Esophagus muscularis mucosa (tissue), 4 donors: ENCODE measurements around the gene RPL27A. TPM values are rescaled to one million over a fixed set of nuclear protein-coding genes. Genes with fewer than 3 reads are reported as not detected.

Experiments used
- DNase-seq: peaks from one replicate; pipeline ENCODE4 v3.0.0-alpha.2; 2017; ENCODE audit errors: extremely low spot score
- H3K27ac ChIP-seq, 4 donors: fragments of 200-600 bp; sonication (generic); replicated peaks in 1 of 4; 1 replicate in 3 of 4; 2 replicates in 1 of 4; pipeline ENCODE4 v1.5.1; 2016 to 2019; ENCODE audit warnings: mild to moderate bottlenecking in 1 of 4
- H3K27me3 ChIP-seq, 4 donors: fragments of 200-600 bp; sonication (generic); one replicate each; pipeline versions ENCODE4 v1.5.1 to v1.6.0; 2016 to 2019
- H3K36me3 ChIP-seq, 4 donors: fragments of 200-600 bp; sonication (generic); one replicate each; pipeline ENCODE4 v1.5.1; 2016 to 2019
- H3K4me1 ChIP-seq, 4 donors: fragments of 200-600 bp; sonication (generic); one replicate each; pipeline ENCODE4 v1.5.1; 2016 to 2019
- H3K4me3 ChIP-seq, 4 donors: fragments of 200-600 bp; sonication (generic); 1 replicate in 2 of 4; 2 replicates in 2 of 4; pipeline ENCODE4 v1.5.1; 2016 to 2019; ENCODE audit warnings: mild to moderate bottlenecking in 4 of 4, moderate library complexity in 1 of 4
- H3K9me3 ChIP-seq, 4 donors: fragments of 200-600 bp; sonication (generic); 1 replicate in 3 of 4; 2 replicates in 1 of 4; pipeline ENCODE4 v1.5.1; 2016 to 2019
- EP300 ChIP-seq: sonication (generic); formaldehyde crosslinking; IDR thresholded peaks from one replicate; pipeline ENCODE4 v1.6.1; 2017; ENCODE audit warnings: antibody characterized with exemption
- POLR2A ChIP-seq: fragments of 450-650 bp; IDR thresholded peaks from one replicate; pipeline ENCODE4 v1.6.1; 2017; ENCODE audit warnings: antibody characterized with exemption, moderate library complexity, mild to moderate bottlenecking, low read depth
- POLR2AphosphoS5 ChIP-seq, 2 donors: sonication (generic); formaldehyde crosslinking; IDR thresholded peaks; one replicate each; pipeline ENCODE4 v1.6.1; 2017; ENCODE audit warnings: antibody characterized with exemption in 2 of 2
- WGBS: methylation state at CpG from one replicate; pipeline ENCODE4 v1.1.5; 2018; 5-methylcytosine and 5-hydroxymethylcytosine counted together
- intact Hi-C: fragments of 100-400 bp; cut with DNase I; formaldehyde crosslinking; loops from one replicate; pipeline ENCODE4 v1.15.1; 2023
- total RNA-seq, 4 donors: library from RNA; depleted of rRNA; stranded (reverse); fragments of >200 nt; gene quantifications; one replicate each; pipeline versions ENCODE4 v1.1.0 to v1.2.1, GENCODE V29; 2016
- TF ChIP-seq, protein P1 (sequence below), 3 experiments: fragments of 200-600 bp in 2 of 3; fragments of 450-650 bp in 1 of 3; sonication (generic) in 2 of 3; IDR thresholded peaks; one replicate each; pipeline ENCODE4 v1.5.1; 2017 to 2019; ENCODE audit warnings: antibody characterized with exemption in 3 of 3, mild to moderate bottlenecking in 2 of 3, moderate library complexity in 1 of 3

The RPL27A gene
- total RNA-seq, 4 donors from 2014 or later: 665 to 1,629 (median 791) TPM

GRCh38 chr11:8699903-8700302, 17.3 kb downstream of the RPL27A start:
- intact Hi-C loops: no loop called here
- no peak for DNase-seq
- Histone ChIP-seq H3K36me3 (peaks cover 57 to 92% (median 92%) of the 10 kb centered on the region in 4 donors), H3K4me3 (no peak overlapping the region), H3K27me3 (no peaks in the 10 kb centered on the region), H3K27ac (peak overlapping the region; percentile 90 to 97 (median 93)), H3K4me1 (peaks cover 12 to 59% (median 40%) of the 10 kb centered on the region in 4 donors), H3K9me3 (no peaks in the 10 kb centered on the region)
- no peak for TF ChIP-seq POLR2A
- TF ChIP-seq POLR2AphosphoS5 (IDR thresholded peaks at IDR 0.05): peak in 1 of 2 donors; percentile 6
- WGBS: 14% methylated on average over 3 of the region's 3 CpGs

- no peaks in the 10 kb centered on the region for H3K27me3 ChIP-seq
- intact Hi-C loops: no loop called here
Measured at GRCh38 chr11:8701891-8702597, 19.5 kb downstream of the RPL27A start.

DNA sequence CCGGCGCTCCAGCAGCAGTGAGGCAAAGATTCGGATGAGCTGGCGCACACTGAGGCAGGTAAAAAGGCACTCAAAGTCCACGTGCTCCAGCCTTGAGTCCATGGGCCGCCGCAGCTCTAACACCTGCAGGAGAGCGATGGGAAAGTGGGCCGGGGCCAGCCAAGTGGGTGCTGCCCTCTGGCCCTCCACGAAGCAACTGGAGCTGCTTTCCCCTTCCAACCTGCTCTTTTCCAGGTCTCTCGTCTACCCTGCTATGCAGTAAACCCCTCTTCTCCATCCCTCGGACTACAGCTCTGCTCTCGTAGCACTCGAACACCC, 20.0 kb downstream of the RPL27A start:
- no peak overlapping the region for H3K4me3 ChIP-seq
- peaks cover 25 to 83% (median 65%) of the 10 kb centered on the region in 4 donors for H3K4me1 ChIP-seq
- peaks cover 30 to 86% (median 79%) of the 10 kb centered on the region in 4 donors for H3K36me3 ChIP-seq
- DNase-seq: no peak
- no peak for TF ChIP-seq EP300
- TF ChIP-seq, protein P1, sequence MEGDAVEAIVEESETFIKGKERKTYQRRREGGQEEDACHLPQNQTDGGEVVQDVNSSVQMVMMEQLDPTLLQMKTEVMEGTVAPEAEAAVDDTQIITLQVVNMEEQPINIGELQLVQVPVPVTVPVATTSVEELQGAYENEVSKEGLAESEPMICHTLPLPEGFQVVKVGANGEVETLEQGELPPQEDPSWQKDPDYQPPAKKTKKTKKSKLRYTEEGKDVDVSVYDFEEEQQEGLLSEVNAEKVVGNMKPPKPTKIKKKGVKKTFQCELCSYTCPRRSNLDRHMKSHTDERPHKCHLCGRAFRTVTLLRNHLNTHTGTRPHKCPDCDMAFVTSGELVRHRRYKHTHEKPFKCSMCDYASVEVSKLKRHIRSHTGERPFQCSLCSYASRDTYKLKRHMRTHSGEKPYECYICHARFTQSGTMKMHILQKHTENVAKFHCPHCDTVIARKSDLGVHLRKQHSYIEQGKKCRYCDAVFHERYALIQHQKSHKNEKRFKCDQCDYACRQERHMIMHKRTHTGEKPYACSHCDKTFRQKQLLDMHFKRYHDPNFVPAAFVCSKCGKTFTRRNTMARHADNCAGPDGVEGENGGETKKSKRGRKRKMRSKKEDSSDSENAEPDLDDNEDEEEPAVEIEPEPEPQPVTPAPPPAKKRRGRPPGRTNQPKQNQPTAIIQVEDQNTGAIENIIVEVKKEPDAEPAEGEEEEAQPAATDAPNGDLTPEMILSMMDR (IDR thresholded peaks at IDR 0.05): no peak
- no peak for TF ChIP-seq POLR2AphosphoS5 (IDR thresholded peaks at IDR 0.05)
- H3K27me3 ChIP-seq: no peaks in the 10 kb centered on the region
- WGBS: 93% methylated on average over 14 of the region's 14 CpGs
- H3K9me3 ChIP-seq: no peaks in the 10 kb centered on the region
- intact Hi-C loops: no loop called here
- H3K27ac ChIP-seq: peak overlapping the region; percentile 90 to 97 (median 93)

More at GRCh38 chr11:8701891-8702597, 19.5 kb downstream of the RPL27A start:
- no peak overlapping the region for H3K4me3 ChIP-seq
- H3K9me3 ChIP-seq: no peaks in the 10 kb centered on the region
- peaks cover 20 to 78% (median 60%) of the 10 kb centered on the region in 4 donors for H3K4me1 ChIP-seq
- TF ChIP-seq, protein P1 (IDR thresholded peaks at IDR 0.05): no peak
- TF ChIP-seq POLR2A: no peak
- TF ChIP-seq EP300: no peak
- no peak for DNase-seq
- peak overlapping the region; percentile 90 to 97 (median 93) for H3K27ac ChIP-seq
- WGBS: 89% methylated on average over 10 of the region's 10 CpGs
- H3K36me3 ChIP-seq: peaks cover 35 to 91% (median 84%) of the 10 kb centered on the region in 4 donors

GRCh38 chr11:8704136-8704535, 21.5 kb downstream of the RPL27A start:
- intact Hi-C loops: no loop called here
- H3K4me1 ChIP-seq: peaks cover 41 to 95% (median 77%) of the 10 kb centered on the region in 4 donors
- no peak for DNase-seq
- no peak overlapping the region for H3K4me3 ChIP-seq
- TF ChIP-seq, protein P1 (IDR thresholded peaks at IDR 0.05): no peak
- TF ChIP-seq POLR2AphosphoS5 (IDR thresholded peaks at IDR 0.05): no peak
- no peak for TF ChIP-seq EP300
- no peak for TF ChIP-seq POLR2A
- peak overlapping the region; percentile 90 to 97 (median 93) for H3K27ac ChIP-seq
- 83% methylated on average over 2 of the region's 2 CpGs for WGBS
- peaks cover 18 to 70% (median 64%) of the 10 kb centered on the region in 4 donors for H3K36me3 ChIP-seq
- H3K27me3 ChIP-seq: no peaks in the 10 kb centered on the region
- H3K9me3 ChIP-seq: no peaks in the 10 kb centered on the region

GRCh38 chr11:8705146-8705545, 22.6 kb downstream of the RPL27A start:
- intact Hi-C loops: loop anchor here (5.0 kb wide), 2 partner anchors 67 to 102 kb away; no protein-coding TSS in a partner anchor
- Histone ChIP-seq H3K9me3 (no peaks in the 10 kb centered on the region), H3K4me1 (peaks cover 42 to 95% (median 77%) of the 10 kb centered on the region in 4 donors), H3K27me3 (no peaks in the 10 kb centered on the region), H3K36me3 (peaks cover 16 to 65% (median 54%) of the 10 kb centered on the region in 4 donors), H3K27ac (peak overlapping the region; percentile 90 to 97 (median 93)), H3K4me3 (no peak overlapping the region)
- TF ChIP-seq POLR2A (no peak), EP300 (no peak), POLR2AphosphoS5 (IDR thresholded peaks at IDR 0.05) (no peak)
- DNase-seq: no peak
- 87% methylated on average over 5 of the region's 5 CpGs for WGBS
